OCI-LY7 (cell line): ENCODE data around the gene XPO1. TPM values are rescaled to one million over a fixed set of nuclear protein-coding genes. Genes with fewer than 3 reads are reported as not detected.
"Not testable (repeated sequence)": the region's sequence is repeated elsewhere in the genome, so short reads cannot be mapped to it uniquely, and the experiment has no call there.

Source experiments
- Bru-seq: library from RNA; stranded (reverse); fragments of 400-500 nt; gene quantifications from one replicate; lab custom pipeline; 2021; lab: Mats Ljungman, UMichigan
- BruChase-seq, 2 experiments: library from RNA; stranded (reverse); fragments of 400-500 nt; gene quantifications; one replicate each; lab custom pipeline; 2021; lab: Mats Ljungman, UMichigan
- BruUV-seq: library from RNA; stranded (reverse); fragments of 400-500 nt; replicated peaks from 2 replicates; lab custom pipeline; 2021; lab: Mats Ljungman, UMichigan
- CTCF ChIA-PET: fragments of 300-600 bp; sonication (Branson Sonifier 250); formaldehyde crosslinking; loops from one replicate; lab custom pipeline; 2022; ENCODE audit warnings: antibody characterized with exemption; ENCODE audit not compliant: unreplicated experiment; lab: Charles Lee
- POLR2A ChIA-PET: fragments of 300-600 bp; sonication (Branson Sonifier 250); formaldehyde crosslinking; loops from one replicate; lab custom pipeline; 2022; ENCODE audit warnings: antibody characterized with exemption; lab: Charles Lee
- DNase-seq: peaks from one replicate; pipeline ENCODE4 v3.0.0-alpha.2; 2015; ENCODE audit warnings: low spot score
- H2AFZ ChIP-seq: fragments of 200-600 bp; sonication (generic), shearing (Covaris generic); 2 replicates; pipeline ENCODE4 v1.6.1; 2014; ENCODE audit warnings: mild to moderate bottlenecking, antibody characterized with exemption, low read length, moderate library complexity
- H3K27ac ChIP-seq: fragments of 200-600 bp; sonication (generic); 2 replicates; pipeline ENCODE4 v1.5.1; 2014; ENCODE audit warnings: mixed run types, low read depth, mild to moderate bottlenecking, moderate library complexity, low read length, inconsistent platforms; ENCODE audit not compliant: poor library complexity, severe bottlenecking
- H3K36me3 ChIP-seq: fragments of 200-600 bp; sonication (generic); 2 replicates; pipeline ENCODE4 v1.6.1; 2014; ENCODE audit warnings: mild to moderate bottlenecking, antibody characterized with exemption, low read length, moderate library complexity, mixed read lengths; ENCODE audit not compliant: insufficient read depth
- H3K4me1 ChIP-seq: fragments of 200-600 bp; sonication (generic); 2 replicates; pipeline ENCODE4 v1.5.1; 2014; ENCODE audit warnings: mild to moderate bottlenecking, low read length; ENCODE audit not compliant: insufficient read depth, poor library complexity, severe bottlenecking
- H3K4me2 ChIP-seq: fragments of 200-600 bp; sonication (generic); 2 replicates; pipeline ENCODE4 v1.6.1; 2014; ENCODE audit warnings: mild to moderate bottlenecking, low read length
- H3K4me3 ChIP-seq: fragments of 200-600 bp; sonication (generic); 2 replicates; pipeline ENCODE4 v1.5.1; 2014; ENCODE audit warnings: mild to moderate bottlenecking, low read depth, low read length; ENCODE audit not compliant: poor library complexity, severe bottlenecking
- H3K79me2 ChIP-seq: fragments of 200-600 bp; sonication (generic); 2 replicates; pipeline ENCODE4 v1.6.1; 2016; ENCODE audit warnings: low read depth, mild to moderate bottlenecking, low read length, moderate library complexity, mixed read lengths; ENCODE audit not compliant: insufficient read depth
- H3K9me2 ChIP-seq: fragments of 200-600 bp; sonication (generic); 2 replicates; pipeline ENCODE4 v1.6.1; 2016; ENCODE audit warnings: mild to moderate bottlenecking, low read length, mixed read lengths; ENCODE audit not compliant: insufficient read depth
- H3K9me3 ChIP-seq: fragments of 200-600 bp; sonication (generic); 2 replicates; pipeline ENCODE4 v1.6.1; 2014; ENCODE audit warnings: mild to moderate bottlenecking, mixed run types, low read length, mixed read lengths
- H4K20me1 ChIP-seq: fragments of 200-600 bp; sonication (generic); 2 replicates; pipeline ENCODE4 v1.6.1; 2014; ENCODE audit warnings: mild to moderate bottlenecking, antibody characterized with exemption, low read length, moderate library complexity, mixed read lengths; ENCODE audit not compliant: insufficient read depth
- CTCF ChIP-seq: fragments of 200-600 bp; sonication (generic); conservative IDR thresholded peaks from 2 replicates; pipeline ENCODE4 v1.5.1; 2014; ENCODE audit warnings: mild to moderate bottlenecking, antibody characterized with exemption, low read length, moderate library complexity, mixed read lengths
- EZH2phosphoT487 ChIP-seq: fragments of 200-600 bp; sonication (generic); IDR thresholded peaks from 2 replicates; pipeline ENCODE4 v1.6.1; 2018; ENCODE audit warnings: low read depth, borderline replicate concordance, mild to moderate bottlenecking, mixed run types, antibody characterized with exemption, low read length, moderate library complexity, mixed read lengths
- intact Hi-C: fragments of 100-400 bp; cut with micrococcal nuclease; formaldehyde crosslinking; loops from one replicate; pipeline ENCODE4 v1.10.0; 2022; ENCODE audit not compliant: unreplicated experiment
- long read RNA-seq: library from polyadenylated mRNA; stranded (forward); transcript quantifications from one replicate; pipeline ENCODE4 v2.0.0, GENCODE V29; 2022
- total RNA-seq, 2 experiments: library from RNA; depleted of rRNA in 1 of 2; stranded (reverse); fragments of >200 nt in 1 of 2; shearing (Covaris generic) in 1 of 2; gene quantifications; 2 replicates each; pipeline ENCODE4 v1.2.3, GENCODE V29; 2014 to 2022

Gene XPO1
- total RNA-seq (2014; rRNA removed; shearing (Covaris generic)) (164 and 177 TPM in 2 replicates), total RNA-seq (2022) (287 and 303 TPM in 2 replicates), Bru-seq, nascent RNA (percentile 97 among the genes with signal in this experiment), BruChase-seq, experiment 1, labeled RNA remaining after a 6-hour chase (percentile 98 among the genes with signal in this experiment), BruChase-seq, experiment 2, labeled RNA remaining after a 2-hour chase (percentile 98 among the genes with signal in this experiment)
- long read RNA-seq, full-length matches to known transcripts = 46 of 94 reads
- long read RNA-seq, partial matches to known transcripts = 16 of 94 reads
- long read RNA-seq, other reads (novel, unspliced or antisense) = 32 of 94 reads

GRCh38 chr2:61538200-61538919 is at the start of gene XPO1:
TSS of gene XPO1 (minus strand) at chr2:61538356. CDS start at chr2:61533897, 4,459 bp downstream.
- no TSS peak for BruUV-seq
- peak; percentile 100 for DNase-seq
- Histone ChIP-seq H3K79me2 (peaks cover 53% of the 10 kb centered on the region), H4K20me1 (peaks cover 28% of the 10 kb centered on the region), H3K9me2 (no peaks in the 10 kb centered on the region), H3K27ac (peak within 1 kb of the TSS; percentile 89), H2AFZ (peak within 1 kb of the TSS; percentile 84), H3K4me2 (peak within 1 kb of the TSS; percentile 98), H3K9me3 (no peaks in the 10 kb centered on the region), H3K4me3 (peak within 1 kb of the TSS; percentile 84), H3K36me3 (peaks cover 37% of the 10 kb centered on the region), H3K4me1 (peaks cover 32% of the 10 kb centered on the region)
- intact Hi-C loops = loop anchor here (1.0 to 5.0 kb wide), 4 partner anchors 68 to 521 kb away; partner anchors contain the start of genes PEX13, PUS10 and USP34
- TF ChIP-seq EZH2phosphoT487 (no peak), CTCF (no peak)
- CTCF ChIA-PET = no interaction called here
- POLR2A ChIA-PET = interaction anchor here (0.6 to 1.9 kb wide), 21 partner anchors 14 to 1188 kb away, joined by 3 to 14 read pairs (median 3); no protein-coding TSS in a partner anchor

- intact Hi-C loops, H3K4me3 ChIP-seq, H3K9me2 ChIP-seq, BruUV-seq, H3K9me3 ChIP-seq, H2AFZ ChIP-seq, H3K27ac ChIP-seq, DNase-seq, H3K4me2 ChIP-seq, POLR2A ChIA-PET, H3K36me3 ChIP-seq, H4K20me1 ChIP-seq, CTCF ChIA-PET, H3K4me1 ChIP-seq, H3K79me2 ChIP-seq: not testable (repeated sequence)
Observed at GRCh38 chr2:61586928-61587327, 48.8 kb upstream of the XPO1 start.

GRCh38 chr2:61585383-61585782 is 47.2 kb upstream of the XPO1 start:
- H3K4me2 ChIP-seq = no peak overlapping the region
- no peaks in the 10 kb centered on the region for H3K4me1 ChIP-seq
- TF ChIP-seq EZH2phosphoT487 (no peak), CTCF (no peak)
- H4K20me1 ChIP-seq = no peaks in the 10 kb centered on the region
- H3K27ac ChIP-seq = no peak overlapping the region
- ChIA-PET POLR2A (no interaction called here), CTCF (no interaction called here)
- no peak overlapping the region for H3K4me3 ChIP-seq
- no peak for DNase-seq
- no peaks in the 10 kb centered on the region for H3K36me3 ChIP-seq
- H3K9me2 ChIP-seq = no peaks in the 10 kb centered on the region
- intact Hi-C loops = no loop called here
- H3K79me2 ChIP-seq = no peaks in the 10 kb centered on the region
- H2AFZ ChIP-seq = no peak overlapping the region
- BruUV-seq = no TSS peak
- no peaks in the 10 kb centered on the region for H3K9me3 ChIP-seq

- BruUV-seq, H3K9me3 ChIP-seq, CTCF ChIA-PET, H3K27ac ChIP-seq, intact Hi-C loops, H3K79me2 ChIP-seq, H4K20me1 ChIP-seq, H3K4me3 ChIP-seq, H3K36me3 ChIP-seq, H3K4me2 ChIP-seq, DNase-seq, H3K4me1 ChIP-seq, H2AFZ ChIP-seq, H3K9me2 ChIP-seq: not testable (repeated sequence)
- POLR2A ChIA-PET = interaction anchor here (0.6 kb wide), 1 partner anchor 18 kb away, joined by 3 read pairs; no protein-coding TSS in a partner anchor
Observed at GRCh38 chr2:61584368-61584767, 46.2 kb upstream of the XPO1 start.
